ENCODE data around the gene RASA2.

RASA2 gene

GRCh38 chr3:141486746-141487520 lies at the start of gene RASA2:
Gene RASA2 (plus strand): TSS chr3:141487027. CDS start chr3:141487084, 57 bp downstream.
- peak; percentile 84 for DNase-seq

- no peak for DNase-seq
Observed at GRCh38 chr3:141439589-141439988, 47.2 kb upstream of the RASA2 start.

- DNase-seq: no peak
Observed at GRCh38 chr3:141440942-141441341, 45.9 kb upstream of the RASA2 start.

- peak; percentile 82 for DNase-seq
Observed at GRCh38 chr3:141441381-141442364, 45.2 kb upstream of the RASA2 start.

- DNase-seq: no peak
Observed at GRCh38 chr3:141442446-141442845, 44.4 kb upstream of the RASA2 start.

GRCh38 chr3:141442914-141443313 lies 43.9 kb upstream of the RASA2 start:
- DNase-seq: no peak

- DNase-seq: no peak
Observed at GRCh38 chr3:141444586-141445285, 42.1 kb upstream of the RASA2 start.

GRCh38 chr3:141445990-141446389 lies 40.8 kb upstream of the RASA2 start:
- DNase-seq: no peak

- DNase-seq: no peak
Observed at GRCh38 chr3:141446737-141447136, 40.1 kb upstream of the RASA2 start.

- DNase-seq: no peak
Observed at GRCh38 chr3:141447383-141447782, 39.4 kb upstream of the RASA2 start.

- DNase-seq: no peak
Observed at GRCh38 chr3:141448606-141449220, 38.1 kb upstream of the RASA2 start.

GRCh38 chr3:141449424-141449823 lies 37.4 kb upstream of the RASA2 start:
- DNase-seq: no peak

GRCh38 chr3:141450727-141451375 lies 36.0 kb upstream of the RASA2 start:
- DNase-seq: no peak

GRCh38 chr3:141452045-141452444 lies 34.8 kb upstream of the RASA2 start:
- peak; percentile 70 for DNase-seq

GRCh38 chr3:141452773-141453172 lies 34.1 kb upstream of the RASA2 start:
- no peak for DNase-seq

- no peak for DNase-seq
Observed at GRCh38 chr3:141454054-141454453, 32.8 kb upstream of the RASA2 start.

GRCh38 chr3:141454906-141455602 lies 31.8 kb upstream of the RASA2 start:
- DNase-seq: peak; percentile 81

- DNase-seq: no peak
Observed at GRCh38 chr3:141455603-141456300, 31.1 kb upstream of the RASA2 start.

GRCh38 chr3:141456301-141456625 lies 30.6 kb upstream of the RASA2 start:
- DNase-seq: no peak

GRCh38 chr3:141457624-141458236 lies 29.1 kb upstream of the RASA2 start:
- DNase-seq: no peak

- no peak for DNase-seq
Observed at GRCh38 chr3:141459008-141459407, 27.8 kb upstream of the RASA2 start.

Data from CD4-positive, alpha-beta T cell treated with Interleukin-10 for 1 hour (primary cell).